KMS-11 (cell line): ENCODE results near the gene NAGS.

Experiments
- H2AFZ ChIP-seq: fragments of 200-600 bp; sonication (generic); 2 replicates; pipeline ENCODE4 v1.6.1; 2016; ENCODE audit warnings: antibody characterized with exemption, mixed run types, low read depth
- H3K27ac ChIP-seq: fragments of 200-600 bp; sonication (generic); 2 replicates; pipeline ENCODE4 v1.6.1; 2016; ENCODE audit warnings: mild to moderate bottlenecking, mixed run types
- H3K27me3 ChIP-seq: fragments of 200-600 bp; sonication (generic); 2 replicates; pipeline ENCODE4 v1.6.1; 2017; ENCODE audit warnings: mild to moderate bottlenecking, low read depth, mixed run types, moderate library complexity; ENCODE audit not compliant: insufficient read depth
- H3K36me3 ChIP-seq: fragments of 200-600 bp; sonication (generic); 2 replicates; pipeline ENCODE4 v1.6.1; 2017; ENCODE audit warnings: mild to moderate bottlenecking, mixed run types; ENCODE audit not compliant: insufficient read depth
- H3K4me1 ChIP-seq: fragments of 200-600 bp; sonication (generic); 2 replicates; pipeline ENCODE4 v1.6.1; 2016; ENCODE audit warnings: mild to moderate bottlenecking, low read depth, mixed run types; ENCODE audit not compliant: poor library complexity, severe bottlenecking
- H3K4me2 ChIP-seq: fragments of 200-600 bp; sonication (generic); 2 replicates; pipeline ENCODE4 v1.7.0; 2016; ENCODE audit warnings: mild to moderate bottlenecking, mixed run types
- H3K4me3 ChIP-seq: fragments of 200-600 bp; sonication (generic); IDR thresholded peaks from 2 replicates; pipeline ENCODE4 v1.6.1; 2017; ENCODE audit warnings: low read depth, low read length, mixed read lengths; ENCODE audit not compliant: insufficient read depth
- H3K79me2 ChIP-seq: fragments of 200-600 bp; sonication (generic); 2 replicates; pipeline ENCODE4 v1.6.1; 2016; ENCODE audit warnings: low read depth, mixed run types; ENCODE audit not compliant: insufficient read depth
- H3K9ac ChIP-seq: fragments of 200-600 bp; sonication (generic); 2 replicates; pipeline ENCODE4 v1.6.1; 2016; ENCODE audit warnings: mild to moderate bottlenecking, mixed run types
- H4K20me1 ChIP-seq: fragments of 200-600 bp; sonication (generic); 2 replicates; pipeline ENCODE4 v1.6.1; 2016; ENCODE audit warnings: mild to moderate bottlenecking, mixed run types; ENCODE audit not compliant: insufficient read depth
- CTCF ChIP-seq: fragments of 200-600 bp; sonication (generic); conservative IDR thresholded peaks from 2 replicates; pipeline ENCODE4 v1.6.1; 2017; ENCODE audit warnings: low read depth, mild to moderate bottlenecking, antibody characterized with exemption, low read length, moderate library complexity, mixed read lengths

Gene NAGS

GRCh38 chr17:44010966-44011647, 6.7 kb downstream of the NAGS start:
- H3K79me2 ChIP-seq = no peaks in the 10 kb centered on the region; the same call in 1 of the 2 replicates
- H3K4me1 ChIP-seq = peaks cover 38% of the 10 kb centered on the region
- H3K27ac ChIP-seq = no peak overlapping the region
- no peak overlapping the region for H3K9ac ChIP-seq
- H2AFZ ChIP-seq = no peak overlapping the region
- no peak for TF ChIP-seq CTCF
- no peaks in the 10 kb centered on the region for H4K20me1 ChIP-seq
- no peak overlapping the region; the same call in 1 of the 2 replicates for H3K4me2 ChIP-seq
- no peaks in the 10 kb centered on the region for H3K36me3 ChIP-seq
- H3K4me3 ChIP-seq = no peak overlapping the region
- H3K27me3 ChIP-seq = peaks cover 1% of the 10 kb centered on the region

DNA sequence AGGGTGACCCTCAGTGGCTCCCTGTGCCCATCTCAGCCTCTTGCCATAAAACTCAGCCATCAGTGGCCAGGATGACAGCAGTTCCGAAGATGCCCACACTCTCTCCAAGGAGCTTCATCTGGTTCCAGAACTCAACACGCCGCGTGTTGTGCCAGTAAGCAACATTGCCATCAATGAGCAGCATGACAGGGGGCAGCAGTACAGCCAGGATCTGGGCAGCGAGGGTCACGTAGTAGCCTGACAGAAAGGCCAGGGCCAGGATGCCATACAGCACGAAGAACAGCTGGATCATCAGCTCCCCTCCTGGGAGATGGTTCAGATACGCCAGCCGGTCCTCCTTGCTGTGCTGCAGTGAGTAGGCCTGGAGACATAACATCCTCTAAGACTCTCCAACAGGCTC, 7.5 kb downstream of the NAGS start:
- Histone ChIP-seq H3K36me3 (no peaks in the 10 kb centered on the region), H3K4me3 (no peak overlapping the region), H2AFZ (no peak overlapping the region), H3K79me2 (no peaks in the 10 kb centered on the region; the same call in 1 of the 2 replicates), H3K27me3 (no peaks in the 10 kb centered on the region), H3K4me1 (peaks cover 37% of the 10 kb centered on the region), H4K20me1 (no peaks in the 10 kb centered on the region), H3K27ac (no peak overlapping the region), H3K9ac (no peak overlapping the region), H3K4me2 (no peak overlapping the region)
- TF ChIP-seq CTCF = no peak

- Histone ChIP-seq H3K4me3 (no peak overlapping the region), H3K9ac (no peak overlapping the region)
These were observed 8.0 kb downstream of the NAGS start for GRCh38 chr17:44012391-44012790.

GRCh38 chr17:44012874-44013273, 8.5 kb downstream of the NAGS start:
- no peak overlapping the region for H3K4me3 ChIP-seq

More at GRCh38 chr17:44012391-44012790, 8.0 kb downstream of the NAGS start:
- Histone ChIP-seq H3K27me3 (no peaks in the 10 kb centered on the region), H3K4me2 (no peak overlapping the region), H2AFZ (no peak overlapping the region), H4K20me1 (no peaks in the 10 kb centered on the region), H3K4me1 (peaks cover 37% of the 10 kb centered on the region), H3K36me3 (no peaks in the 10 kb centered on the region), H3K79me2 (no peaks in the 10 kb centered on the region; the same call in 1 of the 2 replicates), H3K27ac (no peak overlapping the region)
- TF ChIP-seq CTCF = no peak

More at GRCh38 chr17:44012874-44013273, 8.5 kb downstream of the NAGS start:
- Histone ChIP-seq H3K36me3 (no peaks in the 10 kb centered on the region), H3K4me1 (peaks cover 33% of the 10 kb centered on the region), H3K27ac (no peak overlapping the region), H3K79me2 (no peaks in the 10 kb centered on the region; the same call in 1 of the 2 replicates), H3K9ac (no peak overlapping the region), H3K27me3 (no peaks in the 10 kb centered on the region), H3K4me2 (no peak overlapping the region), H4K20me1 (no peaks in the 10 kb centered on the region), H2AFZ (no peak overlapping the region)
- TF ChIP-seq CTCF = no peak
